Measurements from ENCODE around the gene SLC15A1. TPM values are rescaled to one million over a fixed set of nuclear protein-coding genes. Genes with fewer than 3 reads are reported as not detected.

The SLC15A1 gene
- total RNA-seq, 1 donor from 2014 or later: not detected

GRCh38 chr13:98743377-98743776 lies 9.1 kb downstream of the SLC15A1 start:
- intact Hi-C loops (cut with DNase I): no loop called here
- DNase-seq (no peak), ATAC-seq (no peak)
- Histone ChIP-seq H3K36me3 (no peaks in the 10 kb centered on the region), H3K9me3 (peaks cover 4% of the 10 kb centered on the region), H3K27ac (no peak overlapping the region), H3K4me3 (no peak overlapping the region), H3K27me3 (no peaks in the 10 kb centered on the region), H3K4me1 (no peaks in the 10 kb centered on the region)
- TF ChIP-seq CTCF (IDR thresholded peaks at IDR 0.05): no peak

GRCh38 chr13:98742961-98743360 lies 9.5 kb downstream of the SLC15A1 start:
- H3K4me3 ChIP-seq: no peak overlapping the region
- ATAC-seq (no peak), DNase-seq (no peak)
- intact Hi-C loops (cut with DNase I): no loop called here
- no peak overlapping the region for H3K27ac ChIP-seq
- H3K27me3 ChIP-seq: no peaks in the 10 kb centered on the region
- TF ChIP-seq CTCF (IDR thresholded peaks at IDR 0.05): no peak
- peaks cover 5% of the 10 kb centered on the region for H3K9me3 ChIP-seq
- H3K4me1 ChIP-seq: no peaks in the 10 kb centered on the region
- H3K36me3 ChIP-seq: no peaks in the 10 kb centered on the region

GRCh38 chr13:98741741-98742435 lies 10.6 kb downstream of the SLC15A1 start:
- intact Hi-C loops (cut with DNase I): no loop called here
- TF ChIP-seq CTCF (IDR thresholded peaks at IDR 0.05): no peak
- H3K4me1 ChIP-seq: no peaks in the 10 kb centered on the region
- peaks cover 5% of the 10 kb centered on the region for H3K9me3 ChIP-seq
- no peak for DNase-seq
- H3K4me3 ChIP-seq: no peak overlapping the region
- no peaks in the 10 kb centered on the region for H3K27me3 ChIP-seq
- no peak for ATAC-seq
- H3K36me3 ChIP-seq: no peaks in the 10 kb centered on the region
- no peak overlapping the region for H3K27ac ChIP-seq

DNA sequence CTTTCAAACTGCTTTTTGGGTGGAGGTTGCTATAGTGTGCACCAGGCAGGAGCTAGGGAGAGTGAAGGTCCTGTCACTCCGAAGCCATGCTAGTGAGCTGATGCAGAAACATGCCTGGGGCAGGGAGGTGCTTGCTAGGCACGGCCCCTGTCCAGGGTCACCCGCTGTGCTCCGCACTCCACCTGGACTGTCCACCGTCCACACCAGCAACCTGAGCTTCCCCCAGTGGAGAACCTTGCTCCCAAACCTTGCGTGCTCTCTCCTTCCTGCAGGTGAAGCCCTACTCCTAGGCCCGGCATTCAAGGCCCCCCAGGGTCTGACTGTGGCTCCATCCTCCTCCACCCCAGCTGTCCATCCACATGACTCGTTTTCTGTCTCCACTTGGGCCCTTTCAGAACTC lies 12.3 kb downstream of the SLC15A1 start:
- ATAC-seq (no peak), DNase-seq (no peak)
- Histone ChIP-seq H3K36me3 (no peaks in the 10 kb centered on the region), H3K4me3 (no peak overlapping the region), H3K27ac (no peak overlapping the region), H3K27me3 (no peaks in the 10 kb centered on the region), H3K4me1 (no peaks in the 10 kb centered on the region), H3K9me3 (peaks cover 5% of the 10 kb centered on the region)
- TF ChIP-seq CTCF (IDR thresholded peaks at IDR 0.05): no peak
- intact Hi-C loops (cut with DNase I): no loop called here

DNA sequence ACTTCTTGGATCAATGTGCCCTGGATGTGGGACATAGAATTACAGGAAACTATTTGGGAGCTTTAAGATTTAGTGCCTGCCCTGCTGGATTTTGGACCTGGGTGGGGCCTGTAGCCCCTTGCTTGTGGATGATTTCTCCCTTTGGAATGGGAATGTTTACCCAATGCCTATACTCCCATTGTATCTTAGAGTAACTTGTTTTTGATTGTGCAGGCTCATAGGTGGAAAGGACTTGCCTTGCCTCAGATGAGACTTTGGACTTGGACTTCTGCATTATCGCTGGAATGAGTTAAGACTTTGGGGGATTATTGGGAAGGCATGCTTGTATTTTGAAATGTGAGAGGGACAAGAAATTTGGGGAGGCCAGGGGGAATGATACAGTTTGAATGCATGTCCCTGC lies 13.5 kb downstream of the SLC15A1 start:
- no peak overlapping the region for H3K4me3 ChIP-seq
- TF ChIP-seq CTCF (IDR thresholded peaks at IDR 0.05): no peak
- no peak overlapping the region for H3K27ac ChIP-seq

GRCh38 chr13:98738213-98738612 lies 14.3 kb downstream of the SLC15A1 start:
- no peaks in the 10 kb centered on the region for H3K36me3 ChIP-seq
- no peak for TF ChIP-seq CTCF (IDR thresholded peaks at IDR 0.05)
- no peaks in the 10 kb centered on the region for H3K27me3 ChIP-seq
- ATAC-seq: no peak
- H3K4me3 ChIP-seq: no peak overlapping the region
- intact Hi-C loops (cut with DNase I): no loop called here
- no peaks in the 10 kb centered on the region for H3K4me1 ChIP-seq
- peaks cover 5% of the 10 kb centered on the region for H3K9me3 ChIP-seq
- H3K27ac ChIP-seq: no peak overlapping the region
- no peak for DNase-seq

More for the DNA sequence above, 13.5 kb downstream of the SLC15A1 start:
- Histone ChIP-seq H3K4me1 (no peaks in the 10 kb centered on the region), H3K27me3 (no peaks in the 10 kb centered on the region), H3K36me3 (no peaks in the 10 kb centered on the region), H3K9me3 (peaks cover 5% of the 10 kb centered on the region)
- no peak for ATAC-seq
- intact Hi-C loops (cut with DNase I): no loop called here
- no peak for DNase-seq

Measured in upper lobe of right lung (tissue), 1 donor.